Smooth muscle cell (in vitro differentiated cells): ENCODE results near the gene RPS21. TPM values are rescaled to one million over a fixed set of nuclear protein-coding genes. Genes with fewer than 3 reads are reported as not detected.

Experiments
- DNase-seq: peaks from one replicate; lab custom pipeline; 2025; ENCODE audit not compliant: unreplicated experiment; lab: John Stamatoyannopoulos, UW
- H2AFZ ChIP-seq: fragments of 200-600 bp; sonication (generic); 2 replicates; pipeline ENCODE4 v1.6.0; 2016; ENCODE audit warnings: antibody characterized with exemption, low read depth, mild to moderate bottlenecking
- H3F3A ChIP-seq: fragments of 200-600 bp; sonication (generic); 2 replicates; pipeline ENCODE4 v1.6.0; 2017; ENCODE audit warnings: antibody characterized with exemption, low read depth
- H3K27ac ChIP-seq: fragments of 200-600 bp; sonication (generic); 2 replicates; pipeline ENCODE4 v1.5.1; 2016; ENCODE audit warnings: low read depth, mild to moderate bottlenecking
- H3K27me3 ChIP-seq: fragments of 200-600 bp; sonication (generic); 2 replicates; pipeline ENCODE4 v1.6.1; 2016; ENCODE audit warnings: low read depth, mild to moderate bottlenecking
- H3K36me3 ChIP-seq: fragments of 200-600 bp; sonication (generic); 2 replicates; pipeline ENCODE4 v1.5.1; 2016; ENCODE audit warnings: low read depth
- H3K4me1 ChIP-seq: fragments of 200-600 bp; sonication (generic); 2 replicates; pipeline ENCODE4 v1.5.1; 2016; ENCODE audit warnings: low read depth
- H3K4me2 ChIP-seq: fragments of 200-600 bp; sonication (generic); 2 replicates; pipeline ENCODE4 v1.6.0; 2016; ENCODE audit warnings: mild to moderate bottlenecking
- H3K4me3 ChIP-seq: fragments of 200-600 bp; sonication (generic); 2 replicates; pipeline ENCODE4 v1.5.1; 2016; ENCODE audit warnings: mild to moderate bottlenecking
- H3K79me2 ChIP-seq: fragments of 200-600 bp; sonication (generic); 2 replicates; pipeline ENCODE4 v1.6.0; 2016; ENCODE audit warnings: low read depth, mild to moderate bottlenecking
- H3K9ac ChIP-seq: fragments of 200-600 bp; sonication (generic); 2 replicates; pipeline ENCODE4 v1.6.0; 2016; ENCODE audit warnings: low read depth
- H3K9me3 ChIP-seq: fragments of 200-600 bp; sonication (generic); replicated peaks from 2 replicates; pipeline ENCODE4 v1.5.1; 2016; ENCODE audit warnings: low read depth
- H4K20me1 ChIP-seq: fragments of 200-600 bp; sonication (generic); 2 replicates; pipeline ENCODE4 v1.6.0; 2016; ENCODE audit warnings: low read depth
- WGBS: methylation state at CpG from one replicate; pipeline ENCODE4 v1.1.7; 2016; ENCODE audit warnings: low lambda C conversion rate; 5-methylcytosine and 5-hydroxymethylcytosine counted together
- polyA plus RNA-seq: library from polyadenylated mRNA; unstranded; fragments of >200 nt; fragmentation: Nextera tagmentation; extraction: Ambion mirVana; gene quantifications from 2 replicates; pipeline ENCODE4 v1.2.1, GENCODE V29; 2016
- total RNA-seq: library from RNA; depleted of rRNA; stranded (reverse); fragments of >200 nt; gene quantifications from 2 replicates; pipeline ENCODE4 v1.2.3, GENCODE V29; 2014
- TF ChIP-seq, protein P1 (sequence below): fragments of 200-600 bp; sonication (generic); IDR thresholded peaks from 2 replicates; pipeline ENCODE4 v1.5.1; 2017; ENCODE audit warnings: borderline replicate concordance, mild to moderate bottlenecking, antibody characterized with exemption; ENCODE audit not compliant: insufficient read depth, poor library complexity, severe bottlenecking

The RPS21 gene
- total and polyA plus RNA-seq, 2 experiments from 2014 or later, result 438 to 4,082 TPM

DNA sequence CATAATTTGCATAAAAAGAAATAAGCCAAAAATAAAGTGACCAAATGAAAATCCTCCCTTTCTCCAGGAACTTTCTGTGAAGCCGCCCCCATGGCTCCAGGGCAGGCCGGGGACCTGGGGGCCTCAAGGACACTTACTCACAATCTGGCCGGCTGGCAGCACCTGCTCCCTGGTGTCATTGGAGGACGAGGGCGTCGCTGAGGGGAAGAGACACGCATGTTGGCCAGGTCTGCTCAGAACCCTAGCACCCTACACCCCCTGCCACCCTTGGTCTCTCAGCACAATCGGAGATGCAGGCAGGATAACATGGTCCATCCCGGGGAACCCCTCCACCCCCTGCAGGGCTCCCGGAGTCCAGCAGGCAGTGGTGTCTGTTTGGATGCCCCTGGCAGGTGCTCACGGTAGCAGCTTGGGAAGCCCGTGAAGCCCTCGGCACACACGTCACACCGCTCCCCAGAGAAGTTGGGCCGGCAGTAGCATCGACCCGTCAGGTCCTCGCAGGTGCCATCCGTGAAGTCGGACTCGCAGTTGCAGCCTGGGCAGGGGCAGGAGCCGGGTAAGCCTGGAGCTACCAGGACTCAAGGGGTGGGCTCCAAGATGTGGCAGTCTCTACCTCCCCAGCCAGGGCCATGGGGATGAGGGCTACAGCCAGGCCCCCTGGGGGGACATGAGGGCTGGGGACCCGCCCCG lies 41.1 kb upstream of the RPS21 start:
- Histone ChIP-seq H3K4me1 (no peaks in the 10 kb centered on the region), H3K36me3 (no peaks in the 10 kb centered on the region), H3K9ac (no peak overlapping the region), H3K9me3 (no peaks in the 10 kb centered on the region), H2AFZ (no peak overlapping the region), H3K4me2 (no peak overlapping the region), H3K27ac (no peak overlapping the region), H4K20me1 (no peaks in the 10 kb centered on the region), H3F3A (no peaks in the 10 kb centered on the region), H3K4me3 (no peak overlapping the region), H3K27me3 (no peaks in the 10 kb centered on the region), H3K79me2 (no peaks in the 10 kb centered on the region)
- no peak for DNase-seq
- TF ChIP-seq, protein P1, sequence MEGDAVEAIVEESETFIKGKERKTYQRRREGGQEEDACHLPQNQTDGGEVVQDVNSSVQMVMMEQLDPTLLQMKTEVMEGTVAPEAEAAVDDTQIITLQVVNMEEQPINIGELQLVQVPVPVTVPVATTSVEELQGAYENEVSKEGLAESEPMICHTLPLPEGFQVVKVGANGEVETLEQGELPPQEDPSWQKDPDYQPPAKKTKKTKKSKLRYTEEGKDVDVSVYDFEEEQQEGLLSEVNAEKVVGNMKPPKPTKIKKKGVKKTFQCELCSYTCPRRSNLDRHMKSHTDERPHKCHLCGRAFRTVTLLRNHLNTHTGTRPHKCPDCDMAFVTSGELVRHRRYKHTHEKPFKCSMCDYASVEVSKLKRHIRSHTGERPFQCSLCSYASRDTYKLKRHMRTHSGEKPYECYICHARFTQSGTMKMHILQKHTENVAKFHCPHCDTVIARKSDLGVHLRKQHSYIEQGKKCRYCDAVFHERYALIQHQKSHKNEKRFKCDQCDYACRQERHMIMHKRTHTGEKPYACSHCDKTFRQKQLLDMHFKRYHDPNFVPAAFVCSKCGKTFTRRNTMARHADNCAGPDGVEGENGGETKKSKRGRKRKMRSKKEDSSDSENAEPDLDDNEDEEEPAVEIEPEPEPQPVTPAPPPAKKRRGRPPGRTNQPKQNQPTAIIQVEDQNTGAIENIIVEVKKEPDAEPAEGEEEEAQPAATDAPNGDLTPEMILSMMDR, result no peak
- WGBS, result 92% methylated on average over 25 of the region's 25 CpGs

DNA sequence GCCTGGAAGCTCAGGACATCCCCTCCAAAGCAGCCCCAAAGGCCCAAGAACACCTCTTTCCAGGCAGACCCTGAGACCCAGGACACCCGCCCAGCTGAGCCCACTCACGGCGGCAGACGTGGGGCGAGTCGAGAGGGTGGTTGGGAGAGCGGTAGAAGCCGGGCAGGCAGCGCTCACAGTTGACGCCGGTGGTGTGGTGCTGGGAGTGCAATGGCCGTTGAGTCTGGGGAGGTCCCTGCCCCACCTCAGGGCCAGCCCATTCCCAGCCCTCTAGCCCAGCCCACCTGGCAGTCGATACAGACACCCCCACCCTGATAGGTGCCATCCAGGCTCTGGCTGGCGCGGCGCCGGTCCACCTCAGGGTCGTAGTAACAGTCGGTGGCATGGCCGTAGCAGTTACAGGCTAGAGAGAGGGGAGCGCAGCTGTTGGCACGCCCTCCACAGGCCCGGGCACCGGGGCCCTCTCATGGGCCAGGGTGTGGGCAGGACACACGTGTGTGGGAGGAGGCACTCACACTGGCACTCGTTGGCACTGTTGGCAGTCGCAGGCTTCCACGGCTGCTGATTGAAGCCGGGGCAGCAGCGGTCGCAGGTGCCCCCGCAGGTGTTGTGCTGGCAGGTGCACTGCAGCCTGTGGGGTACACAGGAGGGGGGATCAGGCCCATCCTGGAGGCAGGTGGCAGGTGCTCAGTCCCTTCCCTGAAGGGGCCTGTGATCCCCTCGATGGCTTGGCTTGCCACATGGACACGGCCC lies 40.3 kb upstream of the RPS21 start:
- H3K27me3 ChIP-seq, result no peaks in the 10 kb centered on the region
- TF ChIP-seq, protein P1, result no peak
- no peaks in the 10 kb centered on the region for H3K9me3 ChIP-seq
- no peaks in the 10 kb centered on the region for H3K4me1 ChIP-seq
- H2AFZ ChIP-seq, result no peak overlapping the region
- H4K20me1 ChIP-seq, result no peaks in the 10 kb centered on the region
- no peak for DNase-seq
- H3K4me2 ChIP-seq, result no peak overlapping the region
- no peak overlapping the region for H3K9ac ChIP-seq
- no peaks in the 10 kb centered on the region for H3K79me2 ChIP-seq
- H3K4me3 ChIP-seq, result no peak overlapping the region
- H3K27ac ChIP-seq, result no peak overlapping the region
- no peaks in the 10 kb centered on the region for H3K36me3 ChIP-seq
- H3F3A ChIP-seq, result no peaks in the 10 kb centered on the region
- WGBS, result 98% methylated on average over 29 of the region's 34 CpGs

DNA sequence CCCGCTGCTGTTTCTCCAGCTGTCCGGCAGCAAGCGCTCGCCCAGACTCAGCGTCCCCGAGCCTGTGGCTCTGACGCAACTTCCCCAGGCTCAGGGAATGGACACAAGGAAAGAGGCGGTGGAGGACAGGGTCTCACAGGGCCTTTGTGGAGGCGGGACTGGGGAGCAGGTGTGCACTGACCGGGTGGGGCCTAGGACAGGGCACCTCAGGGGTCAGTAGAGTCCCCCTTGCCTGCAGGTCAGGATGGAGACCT lies 39.8 kb upstream of the RPS21 start:
- Histone ChIP-seq H3K9ac (no peak overlapping the region), H3K9me3 (no peaks in the 10 kb centered on the region), H4K20me1 (no peaks in the 10 kb centered on the region), H3K4me3 (no peak overlapping the region), H2AFZ (no peak overlapping the region), H3F3A (no peaks in the 10 kb centered on the region), H3K4me1 (no peaks in the 10 kb centered on the region), H3K27me3 (no peaks in the 10 kb centered on the region), H3K79me2 (no peaks in the 10 kb centered on the region), H3K36me3 (no peaks in the 10 kb centered on the region), H3K27ac (no peak overlapping the region), H3K4me2 (no peak overlapping the region)
- TF ChIP-seq, protein P1, result no peak
- DNase-seq, result no peak
- WGBS, result 97% methylated on average over 10 of the region's 10 CpGs

DNA sequence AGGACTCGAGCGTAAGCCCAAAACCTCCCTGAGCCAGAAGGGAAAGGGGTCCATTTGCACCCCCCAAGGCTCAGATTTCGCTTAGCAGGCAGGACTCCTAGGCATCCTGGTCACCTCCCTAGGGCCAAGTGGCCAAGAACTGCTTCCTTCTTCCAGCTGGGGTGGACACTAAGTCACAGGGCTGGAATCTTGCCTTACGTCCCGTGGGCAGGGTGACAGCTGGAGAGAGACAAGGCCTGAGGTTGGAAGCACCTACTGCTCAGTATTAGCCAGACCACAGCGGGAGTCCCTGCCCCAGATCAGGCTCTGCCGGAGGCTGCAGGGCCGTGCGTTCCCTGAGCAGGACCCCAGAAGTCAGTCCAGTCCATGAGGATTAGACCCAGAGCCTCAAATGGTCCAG lies 39.5 kb upstream of the RPS21 start:
- Histone ChIP-seq H3K9ac (no peak overlapping the region), H3K27me3 (no peaks in the 10 kb centered on the region), H3K4me1 (no peaks in the 10 kb centered on the region), H3K27ac (no peak overlapping the region), H3K9me3 (no peaks in the 10 kb centered on the region), H3K4me3 (no peak overlapping the region), H2AFZ (no peak overlapping the region), H3K36me3 (no peaks in the 10 kb centered on the region), H4K20me1 (no peaks in the 10 kb centered on the region), H3K79me2 (no peaks in the 10 kb centered on the region), H3F3A (no peaks in the 10 kb centered on the region), H3K4me2 (no peak overlapping the region)
- DNase-seq, result no peak
- TF ChIP-seq, protein P1, result no peak
- WGBS, result 86% methylated on average over 9 of the region's 9 CpGs
